Neural cell (in vitro differentiated cells): ENCODE measurements around the gene FRS3. TPM values are rescaled to one million over a fixed set of nuclear protein-coding genes. Genes with fewer than 3 reads are reported as not detected.

Experiments
- H2AFZ ChIP-seq: fragments of 200-600, 300-800 bp; sonication (generic), shearing (Covaris generic); 2 replicates; pipeline ENCODE4 v1.6.0; 2014; ENCODE audit warnings: low read depth, mild to moderate bottlenecking, antibody characterized with exemption, low read length, moderate library complexity
- H3F3A ChIP-seq: fragments of 200-600 bp; shearing (Covaris generic); 2 replicates; pipeline ENCODE4 v1.6.1; 2016; ENCODE audit warnings: mild to moderate bottlenecking, moderate library complexity, mixed read lengths, antibody characterized with exemption, low read length; ENCODE audit not compliant: insufficient read depth, poor library complexity, severe bottlenecking
- H3K27ac ChIP-seq: fragments of 200-600, 300-800 bp; sonication (generic), shearing (Covaris generic); 2 replicates; pipeline ENCODE4 v1.5.1; 2014; ENCODE audit warnings: mild to moderate bottlenecking, low read length, moderate library complexity
- H3K27me3 ChIP-seq: fragments of 300-800, 200-600 bp; sonication (generic), shearing (Covaris generic); 2 replicates; pipeline ENCODE4 v1.6.0; 2014; ENCODE audit warnings: mild to moderate bottlenecking, low read depth, low read length, moderate library complexity; ENCODE audit not compliant: insufficient read depth
- H3K36me3 ChIP-seq: fragments of 300-800, 200-600 bp; sonication (generic), shearing (Covaris generic); 2 replicates; pipeline ENCODE4 v1.5.1; 2014; ENCODE audit warnings: mild to moderate bottlenecking, antibody characterized with exemption, low read length, moderate library complexity; ENCODE audit not compliant: insufficient read depth
- H3K4me2 ChIP-seq: fragments of 300-800, 200-600 bp; sonication (generic), shearing (Covaris generic); 2 replicates; pipeline ENCODE4 v1.6.0; 2014; ENCODE audit warnings: mild to moderate bottlenecking, low read length
- H3K4me3 ChIP-seq: fragments of 300-800, 200-600 bp; sonication (generic), shearing (Covaris generic); 2 replicates; pipeline ENCODE4 v1.5.1; 2014; ENCODE audit warnings: mild to moderate bottlenecking, low read length, moderate library complexity
- H3K79me2 ChIP-seq: fragments of 200-600 bp; shearing (Covaris generic); replicated peaks from 2 replicates; pipeline ENCODE4 v1.6.0; 2014; ENCODE audit warnings: mild to moderate bottlenecking, low read length, moderate library complexity; ENCODE audit not compliant: insufficient read depth
- H3K9ac ChIP-seq: fragments of 300-800, 200-600 bp; sonication (generic), shearing (Covaris generic); 2 replicates; pipeline ENCODE4 v1.6.1; 2016; ENCODE audit warnings: mild to moderate bottlenecking, low read length, mixed read lengths
- H3K9me2 ChIP-seq: fragments of 200-600 bp; shearing (Covaris generic); 2 replicates; pipeline ENCODE4 v1.6.1; 2016; ENCODE audit warnings: mild to moderate bottlenecking, low read length, mixed read lengths; ENCODE audit not compliant: insufficient read depth
- H3K9me3 ChIP-seq: fragments of 200-600, 300-800 bp; sonication (generic), shearing (Covaris generic); 2 replicates; pipeline ENCODE4 v1.6.1; 2016; ENCODE audit warnings: mild to moderate bottlenecking, mixed run types, low read length, moderate library complexity, mixed read lengths
- H4K20me1 ChIP-seq: fragments of 200-600 bp; shearing (Covaris generic); 2 replicates; pipeline ENCODE4 v1.6.1; 2016; ENCODE audit warnings: mild to moderate bottlenecking, mixed run types; ENCODE audit not compliant: insufficient read depth
- CTCF ChIP-seq: fragments of 450-650 bp; IDR thresholded peaks from 2 replicates; pipeline ENCODE4 v1.5.1; 2014; ENCODE audit warnings: antibody characterized with exemption, mild to moderate bottlenecking, moderate library complexity; ENCODE audit not compliant: poor library complexity, severe bottlenecking
- EP300 ChIP-seq: fragments of 450-650 bp; conservative IDR thresholded peaks from 2 replicates; pipeline ENCODE4 v1.6.1; 2014; ENCODE audit warnings: antibody characterized with exemption, mild to moderate bottlenecking, moderate library complexity; ENCODE audit not compliant: poor library complexity, severe bottlenecking
- EZH2 ChIP-seq: fragments of 200-600, 300-800 bp; shearing (Covaris generic), sonication (generic); IDR thresholded peaks from 2 replicates; pipeline ENCODE4 v1.6.1; 2014; ENCODE audit warnings: antibody characterized with exemption, low read length, borderline replicate concordance, mild to moderate bottlenecking; ENCODE audit not compliant: insufficient read depth, poor library complexity, severe bottlenecking
- MXI1 ChIP-seq: fragments of 450-650 bp; conservative IDR thresholded peaks from 2 replicates; pipeline ENCODE4 v1.6.1; 2014; ENCODE audit warnings: antibody characterized with exemption, mild to moderate bottlenecking; ENCODE audit not compliant: poor library complexity, severe bottlenecking
- POLR2AphosphoS5 ChIP-seq: IDR thresholded peaks from 2 replicates; pipeline ENCODE4 v1.6.1; 2012
- RAD21 ChIP-seq: fragments of 450-650 bp; conservative IDR thresholded peaks from 2 replicates; pipeline ENCODE4 v1.6.1; 2014; ENCODE audit warnings: antibody characterized with exemption, mild to moderate bottlenecking, moderate library complexity
- REST ChIP-seq: IDR thresholded peaks from 2 replicates; pipeline ENCODE4 v1.6.1; 2012; ENCODE audit warnings: borderline replicate concordance
- SMC3 ChIP-seq: fragments of 450-650 bp; conservative IDR thresholded peaks from 2 replicates; pipeline ENCODE4 v1.6.1; 2014; ENCODE audit warnings: antibody characterized with exemption, mild to moderate bottlenecking, moderate library complexity; ENCODE audit not compliant: poor library complexity
- TAF1 ChIP-seq: IDR thresholded peaks from 2 replicates; pipeline ENCODE4 v1.6.1; 2012; ENCODE audit warnings: low read depth
- polyA plus RNA-seq: library from polyadenylated mRNA; depleted of rRNA; stranded (reverse); fragments of >200 nt; gene quantifications from 2 replicates; pipeline ENCODE4 v1.2.3, GENCODE V29; 2014

The FRS3 gene
- polyA plus RNA-seq, 1 donor from 2014 or later: 15.7 TPM

DNA sequence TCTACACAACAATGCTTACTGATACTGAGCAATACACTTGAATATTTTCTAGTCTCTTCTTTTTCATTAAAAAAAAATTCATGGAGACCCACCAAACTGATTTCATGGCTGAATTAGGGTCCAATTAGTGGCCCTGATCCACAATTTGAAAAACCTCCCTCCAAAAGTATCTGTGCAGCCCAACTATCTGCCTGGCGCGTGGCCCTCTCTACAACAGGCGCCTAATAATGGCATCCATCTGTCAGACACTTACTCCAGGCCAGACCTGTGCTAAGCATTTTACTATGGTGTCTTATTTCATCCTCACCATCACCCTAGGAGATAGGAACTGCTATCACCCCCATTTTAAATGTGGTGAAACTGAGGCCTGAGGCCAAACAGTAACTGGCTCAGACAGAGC is 58.3 kb downstream of the FRS3 start:
- no peak overlapping the region for H3K27ac ChIP-seq
- no peaks in the 10 kb centered on the region for H3K79me2 ChIP-seq
- H3K9me2 ChIP-seq: no peaks in the 10 kb centered on the region
- TF ChIP-seq SMC3 (no peak), REST (no peak), POLR2AphosphoS5 (no peak), EZH2 (no peak), CTCF (no peak), RAD21 (no peak), EP300 (no peak), MXI1 (no peak), TAF1 (no peak)
- no peaks in the 10 kb centered on the region for H4K20me1 ChIP-seq
- H3K4me2 ChIP-seq: no peak overlapping the region
- no peaks in the 10 kb centered on the region for H3K27me3 ChIP-seq
- no peak overlapping the region for H3K4me3 ChIP-seq
- H2AFZ ChIP-seq: no peak overlapping the region
- no peak overlapping the region for H3K9ac ChIP-seq
- H3F3A ChIP-seq: no peaks in the 10 kb centered on the region
- H3K9me3 ChIP-seq: no peaks in the 10 kb centered on the region
- H3K36me3 ChIP-seq: no peaks in the 10 kb centered on the region

GRCh38 chr6:41720783-41721182 is 58.9 kb downstream of the FRS3 start:
- H3K79me2 ChIP-seq: no peaks in the 10 kb centered on the region
- H4K20me1 ChIP-seq: no peaks in the 10 kb centered on the region
- H3K27ac ChIP-seq: no peak overlapping the region
- no peaks in the 10 kb centered on the region for H3F3A ChIP-seq
- H3K9me2 ChIP-seq: no peaks in the 10 kb centered on the region
- TF ChIP-seq RAD21: no peak
- no peak for TF ChIP-seq EP300
- TF ChIP-seq SMC3: no peak
- no peak for TF ChIP-seq TAF1
- no peak for TF ChIP-seq EZH2
- no peak for TF ChIP-seq REST
- no peak for TF ChIP-seq MXI1
- TF ChIP-seq CTCF: no peak
- TF ChIP-seq POLR2AphosphoS5: no peak
- no peaks in the 10 kb centered on the region for H3K36me3 ChIP-seq
- no peaks in the 10 kb centered on the region for H3K27me3 ChIP-seq
- H3K9me3 ChIP-seq: no peaks in the 10 kb centered on the region
- H2AFZ ChIP-seq: no peak overlapping the region
- H3K4me2 ChIP-seq: no peak overlapping the region
- H3K9ac ChIP-seq: no peak overlapping the region
- H3K4me3 ChIP-seq: no peak overlapping the region
